Activated CD4-positive, alpha-beta T cell treated with anti-CD3 and anti-CD28 coated beads for 4 hours (primary cell): Measurements from ENCODE around the gene GCNT2.
"Not testable (repeated sequence)": the region's sequence is repeated elsewhere in the genome, so short reads cannot be mapped to it uniquely, and the experiment has no call there.

Experiments
- DNase-seq, 2 donors: peaks; one replicate each; pipeline ENCODE4 v3.0.0-alpha.2; 2020

The GCNT2 gene

GRCh38 chr6:10582774-10583508 lies 61.8 kb downstream of the GCNT2 start:
- no peak for DNase-seq

- no peak for DNase-seq
Observed at GRCh38 chr6:10583509-10583901, 62.4 kb downstream of the GCNT2 start.

- no peak for DNase-seq
Observed at GRCh38 chr6:10584607-10585006, 63.5 kb downstream of the GCNT2 start.

- no peak for DNase-seq
Observed at GRCh38 chr6:10585209-10585845, 64.2 kb downstream of the GCNT2 start.

- no peak for DNase-seq
Observed at GRCh38 chr6:10586302-10586701, 65.2 kb downstream of the GCNT2 start.

GRCh38 chr6:10587656-10588406 lies 66.7 kb downstream of the GCNT2 start:
- DNase-seq = no peak

- no peak for DNase-seq
Observed at GRCh38 chr6:10588562-10589428, 67.6 kb downstream of the GCNT2 start.

GRCh38 chr6:10589429-10589727 lies 68.2 kb downstream of the GCNT2 start:
- no peak for DNase-seq

GRCh38 chr6:10589983-10590382 lies 68.8 kb downstream of the GCNT2 start:
- DNase-seq = no peak

GRCh38 chr6:10591422-10592160 lies 70.4 kb downstream of the GCNT2 start:
- no peak for DNase-seq

GRCh38 chr6:10595731-10596664 lies 74.8 kb downstream of the GCNT2 start:
- no peak for DNase-seq

- DNase-seq = no peak
Observed at GRCh38 chr6:10597499-10598001, 76.4 kb downstream of the GCNT2 start.

- DNase-seq = no peak
Observed at GRCh38 chr6:10598084-10598960, 77.2 kb downstream of the GCNT2 start.

- no peak for DNase-seq
Observed at GRCh38 chr6:10599046-10599445, 77.9 kb downstream of the GCNT2 start.

- not testable (repeated sequence) for DNase-seq
Observed at GRCh38 chr6:10600681-10601080, 79.5 kb downstream of the GCNT2 start.

- DNase-seq = no peak
Observed at GRCh38 chr6:10603219-10603618, 82.1 kb downstream of the GCNT2 start.

- no peak for DNase-seq
Observed at GRCh38 chr6:10609038-10609437, 87.9 kb downstream of the GCNT2 start.

GRCh38 chr6:10610289-10610688 lies 89.1 kb downstream of the GCNT2 start:
- no peak for DNase-seq

- no peak for DNase-seq
Observed at GRCh38 chr6:10612161-10612560, 91.0 kb downstream of the GCNT2 start.

- DNase-seq = no peak
Observed at GRCh38 chr6:10613077-10613476, 91.9 kb downstream of the GCNT2 start.
